HL-60 (cell line): ENCODE results near the gene GSTA2.

Experiments used
- GABPA ChIP-seq: IDR thresholded peaks from 2 replicates; pipeline ENCODE4 v1.6.1; 2012; ENCODE audit warnings: low read depth
- POLR2AphosphoS5 ChIP-seq: IDR thresholded peaks from 2 replicates; pipeline ENCODE4 v1.6.1; 2012; ENCODE audit warnings: low read depth
- REST ChIP-seq: IDR thresholded peaks from 2 replicates; pipeline ENCODE4 v1.6.1; 2012; ENCODE audit warnings: low read depth; ENCODE audit not compliant: insufficient replicate concordance
- SPI1 ChIP-seq: IDR thresholded peaks from 2 replicates; pipeline ENCODE4 v1.6.1; 2012; ENCODE audit warnings: low read depth, mild to moderate bottlenecking, borderline replicate concordance
- TF ChIP-seq, protein P1 (sequence below): IDR thresholded peaks from one replicate; pipeline ENCODE4 v1.5.1; 2011; ENCODE audit warnings: low read length, control low read depth, inconsistent platforms; ENCODE audit not compliant: insufficient read depth

GRCh38 chr6:52724042-52724405, 39.3 kb downstream of the GSTA2 start:
- TF ChIP-seq POLR2AphosphoS5, result no peak
- TF ChIP-seq, protein P1, sequence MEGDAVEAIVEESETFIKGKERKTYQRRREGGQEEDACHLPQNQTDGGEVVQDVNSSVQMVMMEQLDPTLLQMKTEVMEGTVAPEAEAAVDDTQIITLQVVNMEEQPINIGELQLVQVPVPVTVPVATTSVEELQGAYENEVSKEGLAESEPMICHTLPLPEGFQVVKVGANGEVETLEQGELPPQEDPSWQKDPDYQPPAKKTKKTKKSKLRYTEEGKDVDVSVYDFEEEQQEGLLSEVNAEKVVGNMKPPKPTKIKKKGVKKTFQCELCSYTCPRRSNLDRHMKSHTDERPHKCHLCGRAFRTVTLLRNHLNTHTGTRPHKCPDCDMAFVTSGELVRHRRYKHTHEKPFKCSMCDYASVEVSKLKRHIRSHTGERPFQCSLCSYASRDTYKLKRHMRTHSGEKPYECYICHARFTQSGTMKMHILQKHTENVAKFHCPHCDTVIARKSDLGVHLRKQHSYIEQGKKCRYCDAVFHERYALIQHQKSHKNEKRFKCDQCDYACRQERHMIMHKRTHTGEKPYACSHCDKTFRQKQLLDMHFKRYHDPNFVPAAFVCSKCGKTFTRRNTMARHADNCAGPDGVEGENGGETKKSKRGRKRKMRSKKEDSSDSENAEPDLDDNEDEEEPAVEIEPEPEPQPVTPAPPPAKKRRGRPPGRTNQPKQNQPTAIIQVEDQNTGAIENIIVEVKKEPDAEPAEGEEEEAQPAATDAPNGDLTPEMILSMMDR, result no peak
- TF ChIP-seq REST, result no peak
- TF ChIP-seq GABPA, result no peak
- TF ChIP-seq SPI1, result no peak
